ENCODE results near the gene METTL24.

GRCh38 chr6:110378552-110378951, 20.4 kb upstream of the METTL24 start:
- TF ChIP-seq CTCF (IDR thresholded peaks at IDR 0.05; ENCODE audit: low read length) (no peak), EZH2 (IDR thresholded peaks at IDR 0.05; ENCODE audit: borderline replicate concordance, low read length) (no peak)
